ENCODE data around the gene EPHA3. TPM values are rescaled to one million over a fixed set of nuclear protein-coding genes. Genes with fewer than 3 reads are reported as not detected.

EPHA3 gene
- total and polyA plus RNA-seq, 9 of the 15 experiments (the other 6 are each of a cell fraction or from before 2014, with no cell fraction given) = not detected

DNA sequence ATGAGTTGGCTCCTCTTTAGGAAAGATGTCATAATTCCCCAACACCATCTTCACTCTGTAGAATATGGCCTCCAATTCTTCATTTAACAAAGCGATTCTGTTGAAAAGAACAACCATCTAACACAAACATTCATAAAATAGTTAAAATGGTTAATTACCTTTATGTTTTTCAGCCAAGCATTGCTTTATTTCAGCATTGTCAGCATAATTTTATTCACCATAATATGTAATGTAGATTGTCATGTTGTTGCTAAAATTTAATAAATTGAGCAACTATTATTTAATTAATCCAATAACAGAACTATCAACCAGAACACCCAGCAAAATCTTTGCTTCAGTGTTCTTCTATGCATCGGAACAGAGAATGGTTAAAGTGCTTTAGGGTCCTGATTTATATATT is 46.2 kb upstream of the EPHA3 start:
- in situ Hi-C loops (cut with MboI) (no loop called here), intact Hi-C loops (cut with micrococcal nuclease) (no loop called here)
- H2AFZ ChIP-seq (ENCODE audit: low read depth, low read length) = no peak overlapping the region
- DNase-seq (ENCODE audit: extremely low read depth in 1 of 4, low spot score in 3 of 4) (no peak), ATAC-seq (no peak), FAIRE-seq (no peak)
- H3K4me3 ChIP-seq = no peak overlapping the region
- no peaks in the 10 kb centered on the region for H3K36me3 ChIP-seq (ENCODE audit: control insufficient read depth, insufficient read depth, low read length)
- ChIA-PET POLR2A (no interaction called here), CTCF (ENCODE audit: low intra/inter-chr PET ratio) (no interaction called here)
- TF ChIP-seq SREBF2 (CRISPR knock-in tag; IDR thresholded peaks at IDR 0.05) (no peak), C11orf30 (IDR thresholded peaks at IDR 0.05; ENCODE audit: low read depth) (peak; percentile 41; the same call in 1 of the 2 replicates), ZNF316 (IDR thresholded peaks at IDR 0.05) (peak; percentile 62), MAFF (IDR thresholded peaks at IDR 0.05; ENCODE audit: low read length) (peak; percentile 55; the same call in 1 of the 2 replicates), MAFK (IDR thresholded peaks at IDR 0.05; ENCODE audit: low read length) (peak; percentile 66; the same call in 1 of the 2 replicates), JUND (IDR thresholded peaks at IDR 0.05; ENCODE audit: borderline replicate concordance, low read depth, low read length) (no peak), JUND (tag; IDR thresholded peaks at IDR 0.05; ENCODE audit: borderline replicate concordance, low read depth, low read length) (no peak), MAFG (tag; conservative IDR thresholded peaks at IDR 0.05) (peak; percentile 55), ZNF184 (CRISPR knock-in tag; IDR thresholded peaks at IDR 0.05) (no peak)
- TF ChIP-seq, protein P1, sequence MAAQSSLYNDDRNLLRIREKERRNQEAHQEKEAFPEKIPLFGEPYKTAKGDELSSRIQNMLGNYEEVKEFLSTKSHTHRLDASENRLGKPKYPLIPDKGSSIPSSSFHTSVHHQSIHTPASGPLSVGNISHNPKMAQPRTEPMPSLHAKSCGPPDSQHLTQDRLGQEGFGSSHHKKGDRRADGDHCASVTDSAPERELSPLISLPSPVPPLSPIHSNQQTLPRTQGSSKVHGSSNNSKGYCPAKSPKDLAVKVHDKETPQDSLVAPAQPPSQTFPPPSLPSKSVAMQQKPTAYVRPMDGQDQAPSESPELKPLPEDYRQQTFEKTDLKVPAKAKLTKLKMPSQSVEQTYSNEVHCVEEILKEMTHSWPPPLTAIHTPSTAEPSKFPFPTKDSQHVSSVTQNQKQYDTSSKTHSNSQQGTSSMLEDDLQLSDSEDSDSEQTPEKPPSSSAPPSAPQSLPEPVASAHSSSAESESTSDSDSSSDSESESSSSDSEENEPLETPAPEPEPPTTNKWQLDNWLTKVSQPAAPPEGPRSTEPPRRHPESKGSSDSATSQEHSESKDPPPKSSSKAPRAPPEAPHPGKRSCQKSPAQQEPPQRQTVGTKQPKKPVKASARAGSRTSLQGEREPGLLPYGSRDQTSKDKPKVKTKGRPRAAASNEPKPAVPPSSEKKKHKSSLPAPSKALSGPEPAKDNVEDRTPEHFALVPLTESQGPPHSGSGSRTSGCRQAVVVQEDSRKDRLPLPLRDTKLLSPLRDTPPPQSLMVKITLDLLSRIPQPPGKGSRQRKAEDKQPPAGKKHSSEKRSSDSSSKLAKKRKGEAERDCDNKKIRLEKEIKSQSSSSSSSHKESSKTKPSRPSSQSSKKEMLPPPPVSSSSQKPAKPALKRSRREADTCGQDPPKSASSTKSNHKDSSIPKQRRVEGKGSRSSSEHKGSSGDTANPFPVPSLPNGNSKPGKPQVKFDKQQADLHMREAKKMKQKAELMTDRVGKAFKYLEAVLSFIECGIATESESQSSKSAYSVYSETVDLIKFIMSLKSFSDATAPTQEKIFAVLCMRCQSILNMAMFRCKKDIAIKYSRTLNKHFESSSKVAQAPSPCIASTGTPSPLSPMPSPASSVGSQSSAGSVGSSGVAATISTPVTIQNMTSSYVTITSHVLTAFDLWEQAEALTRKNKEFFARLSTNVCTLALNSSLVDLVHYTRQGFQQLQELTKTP (IDR thresholded peaks at IDR 0.05; ENCODE audit: low read depth in 1 of 2, partially characterized antibody in 2 of 2) = no peak
- H3K9me1 ChIP-seq (ENCODE audit: control insufficient read depth, insufficient read depth, low read length) = no peaks in the 10 kb centered on the region
- no peak overlapping the region for H3K9ac ChIP-seq (ENCODE audit: insufficient read depth in 1 of 2, low read depth in 2 of 2, low read length in 2 of 2)
- no peaks in the 10 kb centered on the region for H3K79me2 ChIP-seq (ENCODE audit: control insufficient read depth, insufficient read depth, low read length)
- WGBS (ENCODE audit: insufficient coverage, low coverage, missing lambda C conversion rate) = 0% methylated on average over 2 of the region's 2 CpGs
- H4K20me1 ChIP-seq (replicated peaks; ENCODE audit: control insufficient read depth, insufficient read depth, low read length) = no peaks in the 10 kb centered on the region
- no TSS peak for BruUV-seq (replicated peaks)
- no peak overlapping the region for H3K4me2 ChIP-seq (ENCODE audit: insufficient read depth, low read length)
- H3K27me3 ChIP-seq (ENCODE audit: control insufficient read depth in 2 of 2, insufficient read depth in 2 of 2, low read length in 2 of 2) = no peaks in the 10 kb centered on the region
- H3K9me3 ChIP-seq (replicated peaks; ENCODE audit: control insufficient read depth, insufficient read depth, low read depth, low read length) = no peaks in the 10 kb centered on the region
- H3K4me1 ChIP-seq (replicated peaks in 1 of 2; ENCODE audit: control insufficient read depth in 2 of 2, insufficient read depth in 2 of 2, low read length in 2 of 2) = no peaks in the 10 kb centered on the region
- no peak overlapping the region for H3K27ac ChIP-seq (ENCODE audit: extremely low read depth, low read depth, low read length)

Measured in K562 (cell line).